ENCODE results near the gene PIGU. TPM values are rescaled to one million over a fixed set of nuclear protein-coding genes. Genes with fewer than 3 reads are reported as not detected.
"Not testable (repeated sequence)": the region's sequence is repeated elsewhere in the genome, so short reads cannot be mapped to it uniquely, and the experiment has no call there.

The PIGU gene
- total and polyA plus RNA-seq, 4 donors, result 6.5 to 17.3 (median 10.6) TPM

DNA sequence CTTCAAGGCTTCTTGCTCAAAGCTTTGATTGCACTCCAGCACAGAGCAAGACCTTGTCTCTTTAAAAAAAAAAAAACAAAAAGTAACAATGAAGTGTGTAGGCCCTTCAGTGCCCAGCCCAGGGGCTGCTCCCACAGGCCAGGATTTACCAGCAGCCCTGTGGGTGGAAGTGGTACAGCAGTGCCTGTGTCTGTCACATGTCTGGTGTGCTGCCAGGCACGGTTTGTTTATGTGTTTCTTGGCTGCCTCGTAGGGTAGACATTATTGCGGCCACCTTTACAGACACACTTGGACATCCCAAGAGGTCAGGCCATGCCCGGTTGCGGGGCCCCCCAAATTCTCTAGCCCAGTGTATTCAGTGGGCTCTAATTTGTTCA is 148.0 kb downstream of the PIGU start:
- peaks cover 0 to 3% of the 10 kb centered on the region in 2 donors for H3K36me3 ChIP-seq (ENCODE audit: control insufficient read depth in 1 of 2, insufficient read depth in 2 of 2, low read length in 1 of 2)
- intact Hi-C loops (cut with DNase I), result loop anchor here in 1 of 2 donors (10.0 kb wide), 1 partner anchor 214 kb away; no protein-coding TSS in a partner anchor
- 11 to 15% methylated on average over 5 of the region's 5 CpGs for WGBS, 2 donors
- peak overlapping the region in 1 of 2 donors; percentile 26 for H3K27ac ChIP-seq (ENCODE audit: low read depth in 1 of 2, low read length in 2 of 2)
- H3K9me3 ChIP-seq (ENCODE audit: control insufficient read depth, low read length), result no peaks in the 10 kb centered on the region
- DNase-seq (no peak), ATAC-seq (ENCODE audit: low FRiP score) (no peak)
- peaks cover 0 to 1% of the 10 kb centered on the region in 2 donors for H3K4me1 ChIP-seq (ENCODE audit: control insufficient read depth in 1 of 2, insufficient read depth in 2 of 2, low read length in 2 of 2)
- H3K27me3 ChIP-seq (ENCODE audit: control insufficient read depth in 1 of 2, insufficient read depth in 2 of 2, low read length in 1 of 2), result no peaks in the 10 kb centered on the region
- H3K4me3 ChIP-seq (ENCODE audit: low read length in 2 of 2), result no peak overlapping the region

DNA sequence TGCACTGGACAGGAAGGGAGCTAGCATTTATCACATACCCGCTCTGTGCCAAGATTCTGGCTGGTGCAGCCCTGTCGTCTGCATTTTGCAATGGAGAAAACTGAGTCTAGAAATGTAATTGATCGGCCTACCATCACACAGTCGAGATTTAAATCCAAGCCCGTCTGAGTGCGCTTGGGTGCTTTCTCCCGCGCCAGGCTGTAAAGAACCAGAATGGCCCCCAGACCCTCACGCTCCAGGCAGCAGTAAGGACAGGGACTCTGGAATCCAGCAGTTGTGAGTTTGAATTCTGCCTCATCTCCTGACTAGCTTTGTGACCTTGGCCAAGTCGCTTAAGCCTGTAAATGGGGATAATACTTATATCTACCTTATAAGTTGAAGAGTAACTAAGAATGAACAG is 149.9 kb downstream of the PIGU start:
- H3K4me1 ChIP-seq (ENCODE audit: control insufficient read depth in 1 of 2, insufficient read depth in 2 of 2, low read length in 2 of 2), result peaks cover 0 to 1% of the 10 kb centered on the region in 2 donors
- no peaks in the 10 kb centered on the region for H3K9me3 ChIP-seq (ENCODE audit: control insufficient read depth, low read length)
- H3K27me3 ChIP-seq (ENCODE audit: control insufficient read depth in 1 of 2, insufficient read depth in 2 of 2, low read length in 1 of 2), result no peaks in the 10 kb centered on the region
- peaks cover 0 to 2% of the 10 kb centered on the region in 2 donors for H3K36me3 ChIP-seq (ENCODE audit: control insufficient read depth in 1 of 2, insufficient read depth in 2 of 2, low read length in 1 of 2)
- intact Hi-C loops (cut with DNase I), result loop anchor here in 1 of 2 donors (10.0 kb wide), 1 partner anchor 212 kb away; no protein-coding TSS in a partner anchor
- H3K27ac ChIP-seq (ENCODE audit: low read depth in 1 of 2, low read length in 2 of 2), result no peak overlapping the region
- ATAC-seq (ENCODE audit: low FRiP score) (no peak), DNase-seq (no peak)
- no peak overlapping the region for H3K4me3 ChIP-seq (ENCODE audit: low read length in 2 of 2)
- WGBS, 2 donors, result 87 to 88% methylated on average over 10 of the region's 10 CpGs

DNA sequence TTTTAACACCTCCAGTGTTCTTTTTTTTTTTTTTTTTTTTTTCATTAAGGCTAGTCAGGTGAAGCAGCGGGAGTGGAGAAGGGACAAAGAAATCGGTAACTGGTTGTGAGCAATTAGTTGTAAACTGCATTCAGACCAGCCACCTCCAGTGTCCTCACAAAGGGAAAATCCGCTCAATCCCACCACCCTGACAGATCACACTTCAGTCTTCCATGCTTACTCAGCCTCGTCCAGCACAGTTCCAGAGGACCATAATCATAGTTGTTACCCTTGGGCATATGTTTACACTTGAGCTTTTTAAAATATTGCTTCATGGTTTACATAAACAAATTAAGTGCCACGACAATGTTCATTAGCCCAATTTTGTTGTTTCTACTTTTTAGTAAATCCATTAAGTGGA is 150.4 kb downstream of the PIGU start:
- peaks cover 0 to 2% of the 10 kb centered on the region in 2 donors for H3K36me3 ChIP-seq (ENCODE audit: control insufficient read depth in 1 of 2, insufficient read depth in 2 of 2, low read length in 1 of 2)
- peaks cover 0 to 1% of the 10 kb centered on the region in 2 donors for H3K4me1 ChIP-seq (ENCODE audit: control insufficient read depth in 1 of 2, insufficient read depth in 2 of 2, low read length in 2 of 2)
- H3K9me3 ChIP-seq (ENCODE audit: control insufficient read depth, low read length), result no peaks in the 10 kb centered on the region
- H3K27me3 ChIP-seq (ENCODE audit: control insufficient read depth in 1 of 2, insufficient read depth in 2 of 2, low read length in 1 of 2), result no peaks in the 10 kb centered on the region
- H3K27ac ChIP-seq (ENCODE audit: low read depth in 1 of 2, low read length in 2 of 2), result peak overlapping the region in 1 of 2 donors; percentile 56
- H3K4me3 ChIP-seq (ENCODE audit: low read length in 2 of 2), result no peak overlapping the region
- intact Hi-C loops (cut with DNase I), result loop anchor here in 1 of 2 donors (10.0 kb wide), 1 partner anchor 212 kb away; no protein-coding TSS in a partner anchor
- DNase-seq, result no peak
- no peak for ATAC-seq (ENCODE audit: low FRiP score)
- WGBS, 2 donors, result 80 to 81% methylated on average over 5 of the region's 5 CpGs

GRCh38 chr20:34525709-34526416 is 151.0 kb downstream of the PIGU start:
- no peaks in the 10 kb centered on the region for H3K9me3 ChIP-seq (ENCODE audit: control insufficient read depth, low read length)
- no peak overlapping the region for H3K4me3 ChIP-seq (ENCODE audit: low read length in 2 of 2)
- peak overlapping the region in 1 of 2 donors; percentile 69 for H3K27ac ChIP-seq (ENCODE audit: low read depth in 1 of 2, low read length in 2 of 2)
- DNase-seq, result peak; percentile 87 to 90
- intact Hi-C loops (cut with DNase I), result loop anchor here in 1 of 2 donors (10.0 kb wide), 1 partner anchor 211 kb away; no protein-coding TSS in a partner anchor
- H3K4me1 ChIP-seq (ENCODE audit: control insufficient read depth in 1 of 2, insufficient read depth in 2 of 2, low read length in 2 of 2), result peaks cover 0 to 1% of the 10 kb centered on the region in 2 donors
- ATAC-seq (ENCODE audit: low FRiP score), result peak; percentile 86
- WGBS, 2 donors, result 19 to 21% methylated on average over 14 of the region's 14 CpGs
- peaks cover 0 to 2% of the 10 kb centered on the region in 2 donors for H3K36me3 ChIP-seq (ENCODE audit: control insufficient read depth in 1 of 2, insufficient read depth in 2 of 2, low read length in 1 of 2)
- H3K27me3 ChIP-seq (ENCODE audit: control insufficient read depth in 1 of 2, insufficient read depth in 2 of 2, low read length in 1 of 2), result no peaks in the 10 kb centered on the region

- WGBS, 2 donors, result 79 to 82% methylated on average over 7 of the region's 7 CpGs
- H3K36me3 ChIP-seq (ENCODE audit: control insufficient read depth in 1 of 2, insufficient read depth in 2 of 2, low read length in 1 of 2), result peaks cover 0 to 2% of the 10 kb centered on the region in 2 donors
- H3K4me3 ChIP-seq (ENCODE audit: low read length in 2 of 2), result no peak overlapping the region
- intact Hi-C loops (cut with DNase I), result loop anchor here in 1 of 2 donors (10.0 kb wide), 1 partner anchor 211 kb away; no protein-coding TSS in a partner anchor
- DNase-seq, result no peak
- H3K4me1 ChIP-seq (ENCODE audit: control insufficient read depth in 1 of 2, insufficient read depth in 2 of 2, low read length in 2 of 2), result peaks cover 0 to 1% of the 10 kb centered on the region in 2 donors
- H3K9me3 ChIP-seq (ENCODE audit: control insufficient read depth, low read length), result no peaks in the 10 kb centered on the region
- H3K27ac ChIP-seq (ENCODE audit: low read depth in 1 of 2, low read length in 2 of 2), result peak overlapping the region in 1 of 2 donors; percentile 69
- ATAC-seq (ENCODE audit: low FRiP score), result no peak
- no peaks in the 10 kb centered on the region for H3K27me3 ChIP-seq (ENCODE audit: control insufficient read depth in 1 of 2, insufficient read depth in 2 of 2, low read length in 1 of 2)
Observed at GRCh38 chr20:34525342-34525708, 151.6 kb downstream of the PIGU start.

GRCh38 chr20:34524426-34524825 is 152.5 kb downstream of the PIGU start:
- Histone ChIP-seq H3K36me3 (ENCODE audit: control insufficient read depth in 1 of 2, insufficient read depth in 2 of 2, low read length in 1 of 2) (peaks cover 0 to 2% of the 10 kb centered on the region in 2 donors), H3K4me3 (ENCODE audit: low read length in 2 of 2) (no peak overlapping the region), H3K9me3 (ENCODE audit: control insufficient read depth, low read length) (no peaks in the 10 kb centered on the region), H3K27ac (ENCODE audit: low read depth in 1 of 2, low read length in 2 of 2) (no peak overlapping the region), H3K27me3 (ENCODE audit: control insufficient read depth in 1 of 2, insufficient read depth in 2 of 2, low read length in 1 of 2) (no peaks in the 10 kb centered on the region), H3K4me1 (ENCODE audit: control insufficient read depth in 1 of 2, insufficient read depth in 2 of 2, low read length in 2 of 2) (peaks cover 0 to 1% of the 10 kb centered on the region in 2 donors)
- DNase-seq, result no peak
- intact Hi-C loops (cut with DNase I), result loop anchor here in 1 of 2 donors (10.0 kb wide), 1 partner anchor 210 kb away; no protein-coding TSS in a partner anchor
- ATAC-seq (ENCODE audit: low FRiP score), result no peak
- WGBS, 2 donors, result 86 to 87% methylated on average over 11 of the region's 11 CpGs

GRCh38 chr20:34522969-34523871 is 153.7 kb downstream of the PIGU start:
- ATAC-seq (ENCODE audit: low FRiP score) (peak; percentile 44), DNase-seq (no peak)
- intact Hi-C loops (cut with DNase I), result loop anchor here in 1 of 2 donors (10.0 kb wide), 1 partner anchor 208 kb away; no protein-coding TSS in a partner anchor
- WGBS, 2 donors, result 21 to 28% methylated on average over 16 to 17 of the region's 17 CpGs
- no peaks in the 10 kb centered on the region for H3K9me3 ChIP-seq (ENCODE audit: control insufficient read depth, low read length)
- H3K4me1 ChIP-seq (ENCODE audit: control insufficient read depth in 1 of 2, insufficient read depth in 2 of 2, low read length in 2 of 2), result peaks cover 0 to 1% of the 10 kb centered on the region in 2 donors
- no peaks in the 10 kb centered on the region for H3K27me3 ChIP-seq (ENCODE audit: control insufficient read depth in 1 of 2, insufficient read depth in 2 of 2, low read length in 1 of 2)
- H3K36me3 ChIP-seq (ENCODE audit: control insufficient read depth in 1 of 2, insufficient read depth in 2 of 2, low read length in 1 of 2), result peaks cover 0 to 2% of the 10 kb centered on the region in 2 donors
- no peak overlapping the region for H3K4me3 ChIP-seq (ENCODE audit: low read length in 2 of 2)
- H3K27ac ChIP-seq (ENCODE audit: low read depth in 1 of 2, low read length in 2 of 2), result peak overlapping the region in 1 of 2 donors; percentile 46

GRCh38 chr20:34519841-34520240 is 157.1 kb downstream of the PIGU start:
- H3K27me3 ChIP-seq (ENCODE audit: control insufficient read depth in 1 of 2, insufficient read depth in 2 of 2, low read length in 1 of 2); H3K27ac ChIP-seq (ENCODE audit: low read depth in 1 of 2, low read length in 2 of 2); H3K9me3 ChIP-seq (ENCODE audit: control insufficient read depth, low read length); ATAC-seq (ENCODE audit: low FRiP score); H3K36me3 ChIP-seq (ENCODE audit: control insufficient read depth in 1 of 2, insufficient read depth in 2 of 2, low read length in 1 of 2); DNase-seq; H3K4me3 ChIP-seq (ENCODE audit: low read length in 2 of 2); H3K4me1 ChIP-seq (ENCODE audit: control insufficient read depth in 1 of 2, insufficient read depth in 2 of 2, low read length in 2 of 2): not testable (repeated sequence)
- WGBS, 2 donors, result 79 to 81% methylated on average over 10 of the region's 10 CpGs
- intact Hi-C loops (cut with DNase I), result loop anchor here (2.0 to 10.0 kb wide), 2 partner anchors 205 to 207 kb away; no protein-coding TSS in a partner anchor

Measured in aorta (tissue), 5 donors.